AG09319 (cell line): ENCODE results near the gene KMT2C.
"Not testable (repeated sequence)": the region's sequence is repeated elsewhere in the genome, so short reads cannot be mapped to it uniquely, and the experiment has no call there.

Experiments used
- DNase-seq: peaks from one replicate; pipeline ENCODE4 v3.0.0-alpha.2; 2010; ENCODE audit warnings: low read depth; ENCODE audit errors: extremely low read depth
- TF ChIP-seq, protein P1 (sequence below): IDR thresholded peaks from 2 replicates; pipeline ENCODE4 v1.5.1; 2011; ENCODE audit warnings: low read depth, mild to moderate bottlenecking, inconsistent platforms, low read length, moderate library complexity

The KMT2C gene

DNA sequence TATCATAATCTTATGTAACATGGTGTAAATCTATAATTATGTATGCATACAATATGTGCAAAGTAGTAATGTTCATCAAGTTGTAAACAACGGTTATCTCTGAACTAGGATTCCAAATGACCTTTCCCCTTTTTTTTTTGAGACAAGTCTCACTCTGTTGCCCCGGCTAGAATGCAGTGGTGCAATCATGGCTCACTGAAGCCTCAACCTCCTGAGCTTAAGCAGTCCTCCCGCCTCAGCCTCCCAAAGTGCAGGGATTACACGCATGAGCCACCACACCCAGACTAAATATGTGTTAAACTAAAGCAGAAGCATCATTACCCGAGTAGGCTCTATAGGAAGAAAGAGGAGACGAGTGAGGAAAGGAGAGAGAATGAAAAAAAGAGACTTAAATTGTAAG, 7.8 kb upstream of the KMT2C start:
- TF ChIP-seq, protein P1, sequence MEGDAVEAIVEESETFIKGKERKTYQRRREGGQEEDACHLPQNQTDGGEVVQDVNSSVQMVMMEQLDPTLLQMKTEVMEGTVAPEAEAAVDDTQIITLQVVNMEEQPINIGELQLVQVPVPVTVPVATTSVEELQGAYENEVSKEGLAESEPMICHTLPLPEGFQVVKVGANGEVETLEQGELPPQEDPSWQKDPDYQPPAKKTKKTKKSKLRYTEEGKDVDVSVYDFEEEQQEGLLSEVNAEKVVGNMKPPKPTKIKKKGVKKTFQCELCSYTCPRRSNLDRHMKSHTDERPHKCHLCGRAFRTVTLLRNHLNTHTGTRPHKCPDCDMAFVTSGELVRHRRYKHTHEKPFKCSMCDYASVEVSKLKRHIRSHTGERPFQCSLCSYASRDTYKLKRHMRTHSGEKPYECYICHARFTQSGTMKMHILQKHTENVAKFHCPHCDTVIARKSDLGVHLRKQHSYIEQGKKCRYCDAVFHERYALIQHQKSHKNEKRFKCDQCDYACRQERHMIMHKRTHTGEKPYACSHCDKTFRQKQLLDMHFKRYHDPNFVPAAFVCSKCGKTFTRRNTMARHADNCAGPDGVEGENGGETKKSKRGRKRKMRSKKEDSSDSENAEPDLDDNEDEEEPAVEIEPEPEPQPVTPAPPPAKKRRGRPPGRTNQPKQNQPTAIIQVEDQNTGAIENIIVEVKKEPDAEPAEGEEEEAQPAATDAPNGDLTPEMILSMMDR: no peak
- no peak for DNase-seq

DNA sequence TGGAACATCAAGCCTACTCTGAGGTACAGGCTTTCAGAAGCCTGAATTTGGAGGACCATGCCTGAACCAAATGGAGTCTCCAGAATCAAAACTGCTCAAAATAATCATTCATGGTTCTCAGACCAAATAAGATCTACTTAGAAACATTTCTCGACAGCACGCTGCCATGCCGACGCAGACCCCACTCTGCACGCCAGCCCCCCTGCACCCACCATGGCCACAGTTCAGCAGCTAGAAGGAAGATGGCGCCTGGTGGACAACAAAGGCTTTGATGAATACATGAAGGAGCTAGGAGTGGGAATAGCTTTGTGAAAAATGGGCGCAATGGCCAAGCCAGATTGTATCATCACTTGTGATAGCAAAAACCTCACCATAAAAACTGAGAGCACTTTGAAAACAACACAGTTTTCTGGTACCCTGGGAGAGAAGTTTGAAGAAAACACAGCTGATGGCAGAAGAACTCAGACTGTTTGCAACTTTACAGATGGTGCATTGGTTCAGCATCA, 6.6 kb upstream of the KMT2C start:
- no peak for DNase-seq
- TF ChIP-seq, protein P1: no peak

DNA sequence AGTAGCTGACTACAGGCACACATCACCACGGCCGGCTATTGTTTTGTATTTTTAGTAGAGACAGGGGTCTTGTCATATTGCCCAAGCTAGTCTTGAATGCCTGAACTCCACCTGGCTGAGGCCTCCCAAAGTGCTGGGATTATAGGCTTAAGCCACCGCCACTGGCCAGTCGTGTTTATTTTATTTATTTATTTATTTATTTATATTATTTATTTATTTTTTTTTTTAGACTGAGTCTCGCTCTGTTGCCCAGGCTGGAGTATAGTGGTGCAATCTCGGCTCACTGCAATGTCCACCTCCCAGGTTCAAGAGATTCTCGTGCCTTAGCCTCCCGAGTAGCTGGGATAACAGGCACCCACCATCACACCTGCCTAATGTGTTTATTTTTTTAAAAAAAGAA, 6.0 kb upstream of the KMT2C start:
- DNase-seq: not testable (repeated sequence)

DNA sequence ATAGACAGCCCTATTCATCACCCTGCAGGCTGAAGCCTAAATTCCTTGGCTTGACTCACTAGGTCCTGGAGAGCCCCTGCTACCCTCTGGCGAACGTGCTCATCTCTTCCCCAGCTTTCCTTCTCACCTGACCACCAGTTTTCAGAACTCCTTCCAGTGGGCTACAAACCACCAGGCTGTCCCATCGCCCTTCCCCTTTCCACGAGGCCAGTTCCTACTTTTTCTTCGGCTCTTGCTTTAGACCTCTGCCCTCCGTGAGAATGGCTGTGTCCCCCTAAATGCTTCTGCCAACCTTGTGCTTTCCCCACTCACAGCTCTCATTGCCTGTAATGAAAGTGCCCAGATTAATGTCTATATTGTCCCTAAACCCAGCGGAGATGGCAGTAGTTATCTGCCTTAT, 5.4 kb upstream of the KMT2C start:
- not testable (repeated sequence) for DNase-seq

DNA sequence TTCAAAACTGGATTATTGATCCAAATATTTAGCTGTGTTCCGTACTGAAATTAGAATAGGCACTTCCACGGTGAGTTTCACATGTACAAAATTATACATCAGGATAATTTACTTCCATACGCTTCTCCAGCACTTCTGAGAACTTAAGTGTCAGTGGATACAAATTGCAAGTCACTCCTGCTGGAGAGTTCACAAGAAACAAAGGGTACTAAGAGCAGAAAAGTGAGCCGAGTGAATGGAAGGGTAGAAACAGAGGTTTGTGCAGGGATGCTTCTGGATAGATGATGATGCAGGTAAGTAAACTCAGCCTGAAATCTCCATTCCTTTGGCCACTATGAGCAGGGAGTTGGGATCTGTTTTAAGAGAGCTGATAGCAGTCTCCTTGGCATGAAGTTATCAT, 2.2 kb upstream of the KMT2C start:
- DNase-seq: not testable (repeated sequence)

DNA sequence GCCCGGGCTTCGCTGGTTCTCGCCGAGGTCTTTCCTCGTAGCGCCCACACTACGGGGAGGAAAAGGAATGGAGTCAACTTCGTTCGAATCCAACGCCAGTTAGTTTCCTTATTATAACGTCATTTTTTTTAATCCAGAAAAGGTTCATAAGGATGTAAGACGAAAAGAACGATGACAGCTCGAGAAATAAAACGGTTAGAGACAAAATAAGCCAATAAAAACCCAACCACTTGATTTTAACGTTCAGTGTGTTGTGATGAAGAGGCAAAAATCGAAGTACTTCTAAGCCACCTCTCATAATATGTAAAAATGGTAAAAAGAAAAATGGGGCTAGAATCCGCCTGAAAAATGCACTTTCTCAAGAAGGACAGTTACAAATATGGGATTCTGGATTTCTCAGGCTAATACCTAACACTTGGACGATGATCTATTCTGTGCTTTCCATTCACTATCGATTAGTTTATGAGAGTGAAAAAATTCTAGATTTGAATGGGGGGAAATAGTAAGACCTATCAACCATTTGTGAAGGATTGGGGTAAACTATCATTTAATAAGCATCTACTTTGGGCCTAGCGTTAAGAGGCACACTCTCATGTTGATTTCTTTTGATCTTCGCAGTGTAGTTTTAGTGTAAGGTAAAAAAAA, 1.2 kb upstream of the KMT2C start:
- not testable (repeated sequence) for DNase-seq

DNA sequence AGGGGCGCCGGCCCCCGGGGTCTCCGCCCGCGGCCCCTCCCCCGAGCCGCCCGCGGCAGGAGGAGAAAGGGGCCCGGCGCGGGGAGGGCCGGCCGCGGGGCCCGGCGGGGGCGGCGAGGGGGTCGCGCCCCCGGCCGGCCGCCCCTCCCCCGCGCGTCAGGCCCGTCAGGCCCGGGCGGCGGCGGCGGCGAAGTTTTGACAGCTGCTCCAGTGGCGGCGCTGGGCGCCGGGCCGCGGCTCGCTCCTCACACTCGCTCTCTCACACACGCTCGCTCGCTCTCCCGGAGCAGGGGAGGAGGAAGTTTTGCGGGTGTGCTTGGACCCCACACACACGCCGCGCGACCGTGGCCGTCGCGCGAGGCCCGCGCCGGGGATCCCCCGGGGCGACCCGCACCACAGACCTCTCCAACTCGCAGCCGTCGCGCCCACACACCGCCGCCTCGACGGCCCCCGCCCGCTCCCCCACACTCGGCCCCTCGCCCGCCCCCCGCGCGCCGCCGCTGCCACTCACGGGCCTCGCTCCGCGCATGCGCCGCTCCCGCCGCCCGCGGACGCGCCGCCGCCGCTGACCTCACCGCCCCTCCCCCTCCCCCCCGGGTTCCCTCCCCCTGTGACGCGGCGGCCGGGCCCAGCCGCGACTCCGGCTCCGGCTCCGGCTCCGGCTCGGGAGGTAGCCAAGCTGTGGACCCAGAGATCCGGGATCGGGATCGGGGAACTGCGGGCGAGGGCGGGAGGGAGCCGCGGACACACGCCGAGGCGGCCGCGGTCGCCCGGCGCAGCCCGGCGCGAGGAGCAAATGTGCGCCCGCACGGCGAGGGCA, 518 bp upstream of the KMT2C start:
- peak; percentile 83 for DNase-seq
- TF ChIP-seq, protein P1: no peak

DNA sequence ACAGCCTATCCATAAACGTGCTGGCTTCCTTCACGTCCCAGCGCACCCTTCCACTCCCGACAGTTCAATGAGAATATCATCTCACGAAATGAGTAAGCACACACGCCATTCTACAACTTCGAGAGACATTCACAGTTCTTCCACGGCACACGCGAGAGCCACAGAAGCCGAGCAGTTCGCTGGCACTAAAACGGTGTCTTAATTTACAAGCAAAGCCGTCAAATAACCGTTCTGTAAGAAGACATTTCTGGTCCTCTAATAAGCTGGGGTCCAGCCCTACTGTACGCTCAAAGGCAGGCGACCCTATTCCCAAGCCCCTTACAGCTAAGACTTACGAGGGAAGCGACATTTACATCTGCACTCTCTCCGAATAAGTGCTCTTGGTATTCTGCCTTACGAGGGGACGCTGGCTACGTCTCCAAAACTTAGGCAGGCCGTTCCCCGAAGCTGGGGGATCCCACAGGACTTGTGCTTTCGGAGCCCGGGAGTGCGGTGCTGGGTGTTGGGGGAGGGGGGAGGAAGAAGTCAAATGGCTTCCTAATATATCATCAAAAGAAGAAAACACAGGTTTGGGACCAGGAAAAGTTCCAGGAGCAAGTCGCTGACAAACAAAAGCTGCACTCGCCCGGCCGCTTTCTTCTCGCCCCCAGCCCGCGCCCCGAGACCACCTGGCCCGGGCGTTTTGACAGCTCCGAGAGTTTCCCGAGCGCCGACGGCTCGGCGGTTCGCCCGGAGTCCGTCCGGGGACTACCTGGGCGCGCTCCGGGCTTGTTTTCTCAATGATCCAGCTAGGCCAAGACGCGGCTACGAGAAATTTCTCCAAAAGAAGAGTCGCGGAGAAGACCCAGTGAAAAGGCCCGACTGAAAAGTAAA, 1.1 kb downstream of the KMT2C start:
- DNase-seq: not testable (repeated sequence)

DNA sequence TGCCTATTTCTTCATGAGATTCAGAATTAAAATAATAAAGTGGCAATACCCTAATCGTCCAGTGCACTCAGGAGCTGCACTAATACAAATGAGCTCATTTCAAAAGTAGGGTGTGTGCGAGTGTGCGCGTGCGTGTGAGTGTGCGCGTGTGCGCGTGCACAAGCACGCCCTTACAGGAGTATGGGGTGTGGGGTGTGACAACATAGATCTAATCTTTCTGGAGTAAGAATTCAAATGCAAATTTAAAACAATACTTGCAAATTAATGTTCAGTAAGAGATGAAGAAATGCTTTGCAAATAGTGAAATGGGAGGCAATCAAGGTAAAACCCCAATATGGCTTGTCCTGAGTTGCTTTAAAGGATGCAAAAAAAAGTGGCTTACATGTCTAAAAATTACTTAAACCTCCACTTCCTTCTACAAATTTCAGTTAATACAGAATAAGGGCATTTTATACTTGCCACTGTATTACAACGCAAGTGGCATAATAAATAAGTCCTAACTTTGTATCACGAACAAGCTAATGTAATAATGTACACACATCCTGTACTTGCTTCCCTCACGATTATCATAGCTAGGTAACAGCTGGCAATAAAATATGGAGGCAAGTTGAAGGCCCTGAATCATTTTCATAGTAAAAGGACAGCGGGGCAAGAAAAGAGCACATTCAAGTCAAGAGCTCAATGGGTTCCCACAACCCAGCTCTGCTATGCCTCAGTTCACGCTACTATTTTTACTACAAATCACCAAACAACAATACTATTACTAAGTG, 1.9 kb downstream of the KMT2C start:
- DNase-seq: not testable (repeated sequence)

DNA sequence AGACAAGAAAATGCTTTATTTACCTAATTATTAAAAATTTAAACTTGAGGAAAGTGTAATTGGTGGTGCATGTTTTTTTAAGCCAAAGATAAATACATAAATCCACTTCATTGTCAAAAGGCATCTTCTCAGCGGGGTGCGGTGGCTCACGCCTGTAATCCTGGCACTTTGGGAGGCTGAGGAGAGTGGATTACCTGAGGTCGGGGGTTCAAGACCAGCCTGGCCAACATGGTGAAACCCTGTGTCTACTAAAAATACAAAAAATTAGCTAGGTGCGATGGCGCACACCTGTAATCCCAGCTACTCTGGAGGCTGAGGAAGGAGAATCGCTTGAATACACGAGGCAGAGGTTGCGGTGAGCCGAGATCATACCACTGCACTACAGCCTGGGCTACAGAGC, 3.1 kb downstream of the KMT2C start:
- DNase-seq: not testable (repeated sequence)
